ENCODE data around the gene MERTK.

DNA sequence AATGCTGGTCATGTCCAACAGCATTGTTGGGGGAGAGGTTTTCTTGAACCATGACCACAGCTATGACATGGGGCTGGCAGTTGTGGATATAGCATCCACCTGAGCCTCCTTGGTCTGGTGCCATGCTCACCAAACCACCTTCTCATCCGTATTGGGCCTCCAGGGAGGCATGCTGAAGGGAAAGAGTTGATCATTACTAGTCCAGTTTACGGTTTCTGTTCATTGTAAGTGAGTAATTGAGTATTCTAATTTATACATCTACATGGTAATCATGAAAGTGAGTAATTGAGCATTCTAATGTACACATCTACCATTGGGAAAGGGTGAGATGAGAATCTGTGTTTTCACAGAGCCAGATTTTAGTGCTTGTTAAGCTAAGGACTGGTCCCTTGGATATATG is 163.4 kb downstream of the MERTK start:
- TF ChIP-seq, protein P1, sequence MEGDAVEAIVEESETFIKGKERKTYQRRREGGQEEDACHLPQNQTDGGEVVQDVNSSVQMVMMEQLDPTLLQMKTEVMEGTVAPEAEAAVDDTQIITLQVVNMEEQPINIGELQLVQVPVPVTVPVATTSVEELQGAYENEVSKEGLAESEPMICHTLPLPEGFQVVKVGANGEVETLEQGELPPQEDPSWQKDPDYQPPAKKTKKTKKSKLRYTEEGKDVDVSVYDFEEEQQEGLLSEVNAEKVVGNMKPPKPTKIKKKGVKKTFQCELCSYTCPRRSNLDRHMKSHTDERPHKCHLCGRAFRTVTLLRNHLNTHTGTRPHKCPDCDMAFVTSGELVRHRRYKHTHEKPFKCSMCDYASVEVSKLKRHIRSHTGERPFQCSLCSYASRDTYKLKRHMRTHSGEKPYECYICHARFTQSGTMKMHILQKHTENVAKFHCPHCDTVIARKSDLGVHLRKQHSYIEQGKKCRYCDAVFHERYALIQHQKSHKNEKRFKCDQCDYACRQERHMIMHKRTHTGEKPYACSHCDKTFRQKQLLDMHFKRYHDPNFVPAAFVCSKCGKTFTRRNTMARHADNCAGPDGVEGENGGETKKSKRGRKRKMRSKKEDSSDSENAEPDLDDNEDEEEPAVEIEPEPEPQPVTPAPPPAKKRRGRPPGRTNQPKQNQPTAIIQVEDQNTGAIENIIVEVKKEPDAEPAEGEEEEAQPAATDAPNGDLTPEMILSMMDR (IDR thresholded peaks at IDR 0.05): no peak
- no peak for TF ChIP-seq EP300 (IDR thresholded peaks at IDR 0.05)
- no peak for TF ChIP-seq POLR2AphosphoS5 (IDR thresholded peaks at IDR 0.05)

All from gastroesophageal sphincter (tissue), 3 donors.